Measurements from ENCODE around the gene HIPK2. TPM values are rescaled to one million over a fixed set of nuclear protein-coding genes. Genes with fewer than 3 reads are reported as not detected.

HIPK2 gene
- total RNA-seq, 3 donors from 2014 or later (not counting 1 experiment from before 2014, with no cell fraction given), result 127 to 145 (median 144) TPM

- H3K36me3 Mint-ChIP-seq, result no peaks in the 10 kb centered on the region
- peak overlapping the region; percentile 59 to 72 for H3K27ac Mint-ChIP-seq
- intact Hi-C loops (cut with micrococcal nuclease), result no loop called here
Measured at GRCh38 chr7:139741789-139742344, 35.9 kb downstream of the HIPK2 start.

DNA sequence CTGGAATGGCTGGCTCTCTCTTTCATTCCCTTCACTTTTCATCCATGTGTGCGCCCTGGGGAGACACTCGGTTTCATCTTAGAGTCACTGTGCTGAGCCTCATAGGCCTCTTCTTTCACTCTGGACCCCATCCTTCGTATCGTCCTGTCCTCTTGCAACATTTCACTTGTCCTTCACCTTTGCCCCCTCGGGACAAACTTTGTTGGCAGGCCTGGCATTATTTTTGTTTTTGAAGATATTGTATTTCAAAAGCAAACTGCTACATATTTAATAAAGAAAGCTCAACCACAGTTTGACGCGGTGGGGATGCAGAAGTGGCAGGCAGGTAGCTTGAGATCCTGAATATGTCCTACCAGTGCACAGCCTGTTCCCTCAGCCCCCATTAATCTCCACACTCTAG, 36.6 kb downstream of the HIPK2 start:
- no peak overlapping the region for H3K4me3 Mint-ChIP-seq
- H3K4me1 ChIP-seq (ENCODE audit: control insufficient read depth, insufficient read depth, low read length), result peaks cover 22% of the 10 kb centered on the region
- no peak overlapping the region for H3K4me3 ChIP-seq (ENCODE audit: low read length)
- peaks cover 81 to 87% of the 10 kb centered on the region in 2 donors for H3K4me1 Mint-ChIP-seq
- H3K9me3 Mint-ChIP-seq, result no peaks in the 10 kb centered on the region
- 95% methylated on average over 6 of the region's 7 CpGs for WGBS (ENCODE audit: insufficient coverage)
- H3K9me3 ChIP-seq (ENCODE audit: control insufficient read depth, insufficient read depth, low read length), result no peaks in the 10 kb centered on the region
- H3K36me3 Mint-ChIP-seq, result no peaks in the 10 kb centered on the region
- intact Hi-C loops (cut with micrococcal nuclease), result no loop called here
- TF ChIP-seq, protein P1, sequence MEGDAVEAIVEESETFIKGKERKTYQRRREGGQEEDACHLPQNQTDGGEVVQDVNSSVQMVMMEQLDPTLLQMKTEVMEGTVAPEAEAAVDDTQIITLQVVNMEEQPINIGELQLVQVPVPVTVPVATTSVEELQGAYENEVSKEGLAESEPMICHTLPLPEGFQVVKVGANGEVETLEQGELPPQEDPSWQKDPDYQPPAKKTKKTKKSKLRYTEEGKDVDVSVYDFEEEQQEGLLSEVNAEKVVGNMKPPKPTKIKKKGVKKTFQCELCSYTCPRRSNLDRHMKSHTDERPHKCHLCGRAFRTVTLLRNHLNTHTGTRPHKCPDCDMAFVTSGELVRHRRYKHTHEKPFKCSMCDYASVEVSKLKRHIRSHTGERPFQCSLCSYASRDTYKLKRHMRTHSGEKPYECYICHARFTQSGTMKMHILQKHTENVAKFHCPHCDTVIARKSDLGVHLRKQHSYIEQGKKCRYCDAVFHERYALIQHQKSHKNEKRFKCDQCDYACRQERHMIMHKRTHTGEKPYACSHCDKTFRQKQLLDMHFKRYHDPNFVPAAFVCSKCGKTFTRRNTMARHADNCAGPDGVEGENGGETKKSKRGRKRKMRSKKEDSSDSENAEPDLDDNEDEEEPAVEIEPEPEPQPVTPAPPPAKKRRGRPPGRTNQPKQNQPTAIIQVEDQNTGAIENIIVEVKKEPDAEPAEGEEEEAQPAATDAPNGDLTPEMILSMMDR (IDR thresholded peaks at IDR 0.05), result no peak
- H3K27me3 Mint-ChIP-seq (ENCODE audit: low read depth in 2 of 2), result no peaks in the 10 kb centered on the region
- no peak overlapping the region for H3K27ac ChIP-seq (ENCODE audit: low read length)
- H3K27ac Mint-ChIP-seq, result peak overlapping the region; percentile 59 to 72
- H3K36me3 ChIP-seq (ENCODE audit: control insufficient read depth, insufficient read depth, low read length), result no peaks in the 10 kb centered on the region
- no peak for ATAC-seq
- DNase-seq, result no peak
- H3K27me3 ChIP-seq (ENCODE audit: control insufficient read depth, insufficient read depth, low read length), result no peaks in the 10 kb centered on the region

More at GRCh38 chr7:139741789-139742344, 35.9 kb downstream of the HIPK2 start:
- Mint-ChIP-seq H3K9me3 (no peaks in the 10 kb centered on the region), H3K27me3 (ENCODE audit: low read depth in 2 of 2) (no peaks in the 10 kb centered on the region), H3K4me1 (peaks cover 81 to 87% of the 10 kb centered on the region in 2 donors), H3K4me3 (no peak overlapping the region)
- TF ChIP-seq, protein P1 (IDR thresholded peaks at IDR 0.05), result no peak
- DNase-seq (no peak), ATAC-seq (no peak)
- peaks cover 18% of the 10 kb centered on the region for H3K4me1 ChIP-seq (ENCODE audit: control insufficient read depth, insufficient read depth, low read length)
- H3K27ac ChIP-seq (ENCODE audit: low read length), result no peak overlapping the region
- WGBS (ENCODE audit: insufficient coverage), result 92% methylated on average over 5 of the region's 6 CpGs
- no peaks in the 10 kb centered on the region for H3K9me3 ChIP-seq (ENCODE audit: control insufficient read depth, insufficient read depth, low read length)
- no peaks in the 10 kb centered on the region for H3K27me3 ChIP-seq (ENCODE audit: control insufficient read depth, insufficient read depth, low read length)
- no peak overlapping the region for H3K4me3 ChIP-seq (ENCODE audit: low read length)
- H3K36me3 ChIP-seq (ENCODE audit: control insufficient read depth, insufficient read depth, low read length), result no peaks in the 10 kb centered on the region

GRCh38 chr7:139739863-139740597, 37.8 kb downstream of the HIPK2 start:
- TF ChIP-seq, protein P1 (IDR thresholded peaks at IDR 0.05), result no peak
- DNase-seq (no peak), ATAC-seq (no peak)
- no peak overlapping the region for H3K4me3 Mint-ChIP-seq
- peak overlapping the region; percentile 29 to 56 for H3K27ac Mint-ChIP-seq
- H3K4me1 ChIP-seq (ENCODE audit: control insufficient read depth, insufficient read depth, low read length), result peaks cover 24% of the 10 kb centered on the region
- H3K27me3 Mint-ChIP-seq (ENCODE audit: low read depth in 2 of 2), result no peaks in the 10 kb centered on the region
- H3K9me3 Mint-ChIP-seq, result no peaks in the 10 kb centered on the region
- no peaks in the 10 kb centered on the region for H3K9me3 ChIP-seq (ENCODE audit: control insufficient read depth, insufficient read depth, low read length)
- no peak overlapping the region for H3K27ac ChIP-seq (ENCODE audit: low read length)
- no peaks in the 10 kb centered on the region for H3K27me3 ChIP-seq (ENCODE audit: control insufficient read depth, insufficient read depth, low read length)
- no peak overlapping the region for H3K4me3 ChIP-seq (ENCODE audit: low read length)
- H3K4me1 Mint-ChIP-seq, result peaks cover 81 to 87% of the 10 kb centered on the region in 2 donors
- intact Hi-C loops (cut with micrococcal nuclease), result no loop called here
- 87% methylated on average over 17 of the region's 17 CpGs for WGBS (ENCODE audit: insufficient coverage)
- no peaks in the 10 kb centered on the region for H3K36me3 ChIP-seq (ENCODE audit: control insufficient read depth, insufficient read depth, low read length)
- no peaks in the 10 kb centered on the region for H3K36me3 Mint-ChIP-seq

Measured in natural killer cell (primary cell).